SIG-M5 treated with dmso at 0.1 percent for 504 hours (cell line): Measurements from ENCODE around the gene GNL2.
"Not testable (repeated sequence)": the region's sequence is repeated elsewhere in the genome, so short reads cannot be mapped to it uniquely, and the experiment has no call there.

Source experiments
- DNase-seq: peaks from one replicate; lab custom pipeline; 2025; ENCODE audit not compliant: unreplicated experiment; lab: John Stamatoyannopoulos, UW

GNL2 gene

DNA sequence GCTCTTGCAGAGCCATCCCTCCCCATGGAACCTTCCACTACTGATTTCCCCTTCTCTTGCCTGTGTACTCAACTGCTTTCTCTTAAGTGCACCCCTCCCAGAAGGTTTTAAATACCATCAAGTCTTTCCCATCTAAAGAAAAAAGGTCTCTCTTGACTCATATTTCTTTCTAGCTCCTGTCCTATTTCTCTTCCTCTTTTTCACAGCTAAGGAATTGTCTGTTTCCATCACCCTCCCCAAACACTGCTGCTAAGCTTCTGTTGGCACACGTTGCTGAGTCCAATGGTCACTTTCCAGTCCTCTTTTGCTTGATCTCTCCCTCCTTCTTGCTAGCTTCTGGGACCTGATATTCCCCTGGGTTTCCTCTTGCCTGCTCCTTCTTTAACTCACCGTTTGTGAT is 13.3 kb upstream of the GNL2 start:
- DNase-seq, result peak; percentile 17

- DNase-seq, result no peak
Observed at GRCh38 chr1:37606481-37607263, 10.9 kb upstream of the GNL2 start.

DNA sequence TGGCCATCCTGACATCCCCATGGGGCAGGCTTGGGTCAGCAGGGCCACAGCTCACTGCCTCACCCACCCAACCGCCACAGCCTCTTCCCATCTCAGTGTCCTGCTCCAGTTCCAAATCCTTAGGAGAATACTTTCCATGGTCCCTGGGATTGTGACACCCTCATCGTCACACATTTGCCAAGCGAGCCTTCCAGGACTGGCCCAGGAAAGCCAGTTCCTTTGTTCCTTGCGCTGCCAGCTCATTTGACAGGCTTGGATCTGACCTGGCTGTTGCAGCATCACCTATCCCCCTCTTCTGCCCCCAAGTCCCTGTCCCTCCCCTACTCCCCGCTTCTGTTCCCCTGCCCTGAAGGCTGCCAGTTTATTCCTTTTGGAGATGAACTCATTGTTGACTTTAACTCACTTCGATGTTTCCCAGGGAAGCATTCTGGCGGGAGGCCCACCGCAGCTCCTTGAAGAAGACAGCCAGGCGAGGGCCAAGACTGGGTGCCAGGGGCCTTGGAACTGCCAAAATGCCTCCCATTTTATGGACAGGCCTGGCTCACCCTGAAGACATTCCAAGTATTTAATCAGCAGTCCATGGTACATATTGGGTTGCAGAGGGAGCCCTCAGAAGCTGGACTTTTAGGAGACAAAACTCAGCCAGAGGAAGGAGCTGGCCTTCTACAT is 10.2 kb upstream of the GNL2 start:
- no peak for DNase-seq

GRCh38 chr1:37605061-37605650 is 9.4 kb upstream of the GNL2 start:
- DNase-seq, result no peak

DNA sequence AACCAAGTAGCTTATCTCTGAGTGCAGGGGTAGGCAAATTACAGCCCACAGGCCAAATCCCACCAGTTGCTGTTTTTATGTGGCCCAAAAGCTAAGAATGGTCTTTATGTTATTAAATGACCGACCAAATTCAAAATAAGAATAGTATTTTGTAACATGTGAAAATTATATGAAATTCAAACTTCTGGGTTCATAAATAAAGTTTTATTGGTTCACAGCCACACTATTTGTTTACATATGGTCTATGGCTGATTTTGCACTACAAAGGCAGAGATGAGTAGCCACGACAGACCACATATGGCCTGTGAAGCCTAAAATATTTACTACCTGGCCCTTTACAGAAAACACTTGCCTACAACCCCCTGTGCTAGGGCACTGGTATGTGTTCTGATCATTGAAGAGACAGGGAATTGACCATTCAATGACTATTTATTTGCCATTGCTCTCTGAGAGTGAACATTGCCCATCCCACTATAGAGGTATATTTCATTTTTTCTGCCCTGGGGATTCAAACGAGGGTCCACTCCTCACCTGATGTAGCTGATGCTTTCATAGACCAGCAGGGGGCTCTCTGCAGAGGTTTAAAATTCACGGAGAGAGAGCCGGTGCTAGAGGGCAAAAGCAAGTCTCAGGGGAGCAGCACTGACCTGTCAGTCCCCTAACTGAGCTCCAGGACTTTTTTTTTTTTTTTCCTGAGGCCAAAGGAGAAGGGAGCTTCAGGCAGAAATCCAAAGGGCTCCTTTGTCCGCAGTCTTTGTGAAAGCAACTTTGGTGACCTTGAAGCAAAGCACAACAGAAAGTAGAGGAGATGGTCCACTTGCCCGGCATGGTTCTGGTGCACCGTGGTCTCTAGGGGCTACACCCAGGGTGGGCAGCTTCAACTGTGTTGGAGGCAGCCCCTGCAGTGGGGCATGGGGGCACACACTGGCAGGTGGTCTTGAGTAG is 7.3 kb upstream of the GNL2 start:
- DNase-seq, result peak; percentile 34

DNA sequence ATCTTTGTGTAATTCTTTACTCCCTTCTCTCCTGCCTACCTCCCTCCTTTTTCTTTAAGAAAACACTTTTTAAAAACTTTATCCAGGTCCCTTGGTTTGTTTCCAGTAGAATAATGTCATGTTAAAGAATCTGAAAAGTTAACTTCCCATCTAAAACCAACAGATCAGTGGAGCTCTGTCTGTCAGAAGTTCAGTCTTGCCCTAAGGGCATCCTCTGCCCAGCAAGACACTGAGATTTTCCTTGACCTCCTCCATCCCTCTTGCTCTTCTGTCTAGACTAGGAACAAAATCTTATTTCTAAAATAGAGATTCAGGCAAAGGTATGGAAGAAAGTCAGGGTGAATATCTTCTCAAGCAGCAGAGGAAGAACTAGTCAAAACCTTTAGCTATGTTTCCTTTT is 5.7 kb upstream of the GNL2 start:
- no peak for DNase-seq

GRCh38 chr1:37599940-37600339 is 4.2 kb upstream of the GNL2 start:
- no peak for DNase-seq

DNA sequence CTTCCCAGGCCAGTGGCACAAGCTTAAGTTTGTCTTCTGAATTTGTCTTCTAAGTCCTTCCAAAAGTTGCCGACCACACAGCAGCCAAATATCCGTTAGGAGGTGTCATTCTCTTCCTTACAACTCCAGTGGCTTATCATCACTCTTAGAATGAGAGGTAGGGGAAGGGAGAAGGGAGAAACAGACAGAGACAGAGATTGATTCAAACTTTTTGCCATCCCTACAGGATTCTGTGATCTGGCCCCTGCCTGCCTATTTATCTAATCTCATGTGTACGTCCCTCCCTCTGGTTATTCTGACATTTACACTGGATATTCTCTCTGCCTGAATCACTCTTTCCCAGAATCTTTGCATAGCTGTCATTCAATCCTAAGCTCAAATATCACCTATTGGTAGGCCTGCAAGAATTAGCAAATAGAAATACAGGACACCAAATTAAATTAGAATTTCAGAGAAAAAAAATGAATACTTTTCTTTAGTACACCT is 488 bp upstream of the GNL2 start:
- DNase-seq, result no peak

- no peak for DNase-seq
Observed at GRCh38 chr1:37593726-37594125, 2.0 kb downstream of the GNL2 start.

GRCh38 chr1:37588939-37589338 is 6.8 kb downstream of the GNL2 start:
- DNase-seq, result no peak

DNA sequence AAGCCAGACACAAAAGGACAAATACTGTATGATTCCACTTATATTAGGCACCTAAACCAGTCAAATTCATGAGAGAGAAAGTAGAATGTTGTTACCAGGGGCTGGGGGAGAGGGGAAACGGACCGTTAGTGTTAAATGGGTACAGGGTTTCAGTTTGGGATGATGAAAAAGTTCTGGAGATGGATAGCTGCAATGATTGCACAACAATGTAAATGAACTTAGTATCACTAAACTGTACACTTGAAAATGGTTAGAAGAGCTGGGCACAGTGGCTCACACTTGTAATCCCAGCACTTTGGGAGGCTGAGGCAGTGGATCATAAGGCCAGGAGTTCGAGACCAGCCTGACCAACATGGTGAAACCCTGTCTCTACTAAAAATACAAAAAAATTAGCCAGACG is 11.2 kb downstream of the GNL2 start:
- not testable (repeated sequence) for DNase-seq

DNA sequence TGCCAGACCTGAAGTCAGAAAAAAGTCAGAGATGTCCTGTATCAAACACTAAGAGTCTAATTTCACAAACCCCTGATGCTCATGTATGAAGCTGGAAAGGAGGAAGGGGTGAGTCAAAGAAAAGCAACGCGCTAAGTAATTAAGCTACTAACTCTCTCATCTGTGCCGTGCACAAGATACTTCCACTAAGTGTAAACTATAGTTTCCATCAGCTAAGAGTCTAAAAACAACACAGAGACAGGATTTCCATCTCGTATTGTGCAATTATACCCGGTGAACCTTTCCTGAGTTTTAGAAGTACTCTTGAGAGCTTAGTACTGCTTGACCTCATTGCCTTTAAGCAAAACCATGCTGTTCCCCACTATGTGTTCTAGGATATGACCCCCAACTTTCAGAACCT is 20.0 kb downstream of the GNL2 start:
- no peak for DNase-seq

GRCh38 chr1:37574834-37575480 is 20.8 kb downstream of the GNL2 start:
- no peak for DNase-seq

GRCh38 chr1:37570528-37571334 is 25.0 kb downstream of the GNL2 start:
- no peak for DNase-seq

- DNase-seq, result no peak
Observed at GRCh38 chr1:37567023-37567422, 28.7 kb downstream of the GNL2 start.

DNA sequence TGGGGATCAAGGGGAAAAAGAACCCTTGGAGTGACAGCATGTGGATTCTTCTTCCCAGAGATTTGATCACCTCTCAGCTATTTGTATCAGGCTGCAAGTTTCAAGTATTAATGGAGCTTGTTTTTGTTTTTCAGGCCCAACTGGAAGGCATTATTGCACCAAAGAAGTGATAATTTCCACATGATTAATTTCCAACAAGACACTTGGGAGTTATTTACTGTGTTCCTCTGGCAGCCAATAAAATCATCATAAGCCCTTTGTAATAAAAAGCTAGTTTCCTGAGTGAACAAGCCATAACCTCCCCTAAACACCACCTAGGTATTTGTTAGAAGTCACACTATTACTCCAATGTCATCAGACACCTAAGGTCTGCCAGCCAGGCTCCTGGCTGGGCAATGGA is 30.8 kb downstream of the GNL2 start:
- DNase-seq, result no peak

DNA sequence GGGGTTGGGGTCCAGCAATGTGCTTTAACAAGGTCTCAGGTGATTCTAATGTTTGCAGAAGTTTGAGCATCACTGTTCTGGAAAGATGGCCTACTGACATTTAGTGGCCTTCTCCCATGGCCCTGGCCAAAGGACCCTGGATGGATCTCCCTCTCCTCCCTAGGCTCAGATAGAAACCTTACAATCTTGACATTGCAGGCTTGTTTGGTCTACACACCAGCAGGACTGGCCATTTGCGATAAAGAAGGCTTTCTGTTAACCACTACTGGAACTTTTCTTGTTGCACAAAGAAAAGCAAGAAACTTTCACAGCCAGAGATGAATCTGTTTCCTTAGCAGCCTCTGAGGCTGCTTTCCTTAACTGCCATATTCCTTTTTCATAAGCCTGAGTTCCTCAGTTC is 32.8 kb downstream of the GNL2 start:
- DNase-seq, result no peak

DNA sequence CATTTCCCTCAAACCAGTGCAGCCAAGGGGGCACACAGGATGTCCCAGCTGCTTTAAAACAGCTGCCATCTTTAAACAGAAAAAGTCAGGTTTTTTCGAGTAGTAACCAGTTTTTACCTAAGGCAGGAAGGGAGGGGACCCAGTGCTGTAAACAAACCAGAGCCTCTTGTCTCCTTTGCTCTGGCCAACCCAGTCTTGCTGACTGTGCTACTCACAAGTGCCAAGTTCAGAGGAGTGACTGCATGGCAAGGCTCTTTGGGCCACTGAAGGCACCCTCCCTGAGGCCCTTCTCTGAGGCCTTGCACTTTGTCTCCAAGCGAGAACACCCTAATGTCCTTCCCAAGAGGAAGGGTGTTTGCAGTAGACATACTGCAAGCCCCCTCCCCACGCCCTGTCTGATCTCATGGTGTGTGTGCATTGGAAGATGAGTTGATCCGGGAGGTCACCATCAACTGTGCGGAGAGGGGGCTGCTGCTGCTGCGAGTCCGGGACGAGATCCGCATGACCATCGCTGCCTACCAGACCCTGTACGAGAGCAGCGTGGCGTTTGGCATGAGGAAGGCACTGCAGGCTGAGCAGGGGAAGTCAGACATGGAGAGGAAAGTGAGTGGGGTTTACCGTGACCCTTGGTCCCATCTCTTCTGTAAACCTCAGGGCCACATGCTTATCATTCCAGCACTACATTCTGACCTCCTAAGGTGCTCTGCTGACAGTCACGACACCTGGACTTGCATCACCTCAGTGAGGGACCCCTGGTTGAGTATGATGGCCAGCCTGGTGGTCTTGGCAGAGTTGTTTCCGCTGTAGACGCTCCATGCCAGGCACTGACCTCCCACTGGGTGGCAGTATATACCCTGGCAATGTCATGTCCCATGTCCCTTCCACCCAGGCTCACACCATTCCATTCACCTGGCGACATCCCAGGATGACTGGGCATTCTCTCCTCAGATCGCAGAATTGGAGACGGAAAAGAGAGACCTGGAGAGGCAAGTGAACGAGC is 34.3 kb downstream of the GNL2 start:
- DNase-seq, result no peak
